Suprapubic skin (tissue), 4 donors: ENCODE results near the gene FOXN3. TPM values are rescaled to one million over a fixed set of nuclear protein-coding genes. Genes with fewer than 3 reads are reported as not detected.

Experiments
- DNase-seq, 2 donors: peaks; one replicate each; pipeline ENCODE4 v3.0.0-alpha.2; 2019; ENCODE audit warnings: low spot score in 2 of 2
- H3K27ac ChIP-seq: fragments of 200-600 bp; sonication (generic); one replicate; pipeline ENCODE4 v1.5.1; 2019
- H3K27me3 ChIP-seq: fragments of 200-600 bp; sonication (generic); one replicate; pipeline ENCODE4 v1.5.1; 2019
- H3K36me3 ChIP-seq: fragments of 200-600 bp; sonication (generic); one replicate; pipeline ENCODE4 v1.5.1; 2019
- H3K4me1 ChIP-seq: fragments of 200-600 bp; sonication (generic); one replicate; pipeline ENCODE4 v1.5.1; 2019
- H3K4me3 ChIP-seq: fragments of 200-600 bp; sonication (generic); one replicate; pipeline ENCODE4 v1.5.1; 2019; ENCODE audit warnings: mild to moderate bottlenecking
- H3K9me3 ChIP-seq: fragments of 200-600 bp; sonication (generic); one replicate; pipeline ENCODE4 v1.5.1; 2019
- CTCF ChIP-seq, 2 donors: fragments of 200-600 bp in 1 of 2; fragments of 450-650 bp in 1 of 2; sonication (generic) in 1 of 2; IDR thresholded peaks; one replicate each; pipeline ENCODE4 v1.5.1; 2016 to 2019; ENCODE audit warnings: antibody characterized with exemption in 2 of 2, mild to moderate bottlenecking in 1 of 2, moderate library complexity in 1 of 2
- EP300 ChIP-seq: sonication (generic); formaldehyde crosslinking; IDR thresholded peaks from one replicate; pipeline ENCODE4 v1.6.1; 2017; ENCODE audit warnings: antibody characterized with exemption
- POLR2A ChIP-seq, 2 donors: fragments of 450-650 bp; IDR thresholded peaks; one replicate each; pipeline ENCODE4 v1.6.1; 2017; ENCODE audit warnings: antibody characterized with exemption in 2 of 2, mild to moderate bottlenecking in 2 of 2, moderate library complexity in 2 of 2
- POLR2AphosphoS5 ChIP-seq, 3 donors: sonication (generic); formaldehyde crosslinking; IDR thresholded peaks; one replicate each; pipeline ENCODE4 v1.6.1; 2017; ENCODE audit warnings: antibody characterized with exemption in 3 of 3
- WGBS: methylation state at CpG from one replicate; pipeline ENCODE4 v1.1.5; 2018; 5-methylcytosine and 5-hydroxymethylcytosine counted together
- total RNA-seq, 4 donors: library from RNA; depleted of rRNA; stranded (reverse); fragments of >200 nt; gene quantifications; one replicate each; pipeline ENCODE4 v1.1.0, GENCODE V29; 2016

FOXN3 gene
- total RNA-seq, 4 donors from 2014 or later, result 117 to 272 (median 172) TPM

DNA sequence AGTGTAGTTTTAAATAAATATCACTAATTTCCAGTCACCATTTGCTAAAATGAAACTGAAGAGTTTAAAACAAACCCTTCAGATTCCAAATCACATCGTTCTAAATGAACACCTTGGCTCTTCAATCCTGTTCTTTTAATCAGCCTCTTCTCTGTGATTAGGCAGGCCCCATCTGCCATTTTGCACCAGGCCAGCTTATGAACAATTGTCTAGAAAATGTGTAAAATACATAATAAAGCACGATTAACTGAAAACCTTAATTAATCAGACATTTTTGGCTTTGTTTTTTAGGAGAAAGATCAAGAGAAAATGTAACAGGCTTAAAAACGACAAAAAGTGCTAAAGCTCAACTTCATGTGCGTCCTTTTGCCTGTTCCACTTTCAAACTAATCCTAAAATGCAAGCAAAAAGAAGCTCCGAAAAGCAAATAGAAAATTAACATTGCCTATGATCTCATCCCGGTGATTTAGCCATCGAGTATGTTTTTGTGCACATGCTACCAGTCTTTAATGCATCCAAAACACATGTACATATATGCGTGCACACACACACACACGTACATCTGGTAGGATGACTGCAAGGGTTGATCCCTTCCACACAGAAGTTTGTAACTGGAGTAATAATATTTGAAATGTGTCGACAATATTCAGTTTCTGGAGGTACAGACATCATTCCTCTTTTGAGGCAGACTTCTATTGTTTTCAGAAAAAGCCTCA is 288.6 kb downstream of the FOXN3 start:
- 92% methylated on average over 10 of the region's 10 CpGs for WGBS
- no peak for TF ChIP-seq EP300
- no peak for TF ChIP-seq CTCF (IDR thresholded peaks at IDR 0.05)
- TF ChIP-seq POLR2A (IDR thresholded peaks at IDR 0.05), result no peak
- TF ChIP-seq POLR2AphosphoS5 (IDR thresholded peaks at IDR 0.05), result no peak
- DNase-seq, result no peak

GRCh38 chr14:89126461-89126860 is 290.6 kb downstream of the FOXN3 start:
- H3K27ac ChIP-seq, result no peak overlapping the region
- no peaks in the 10 kb centered on the region for H3K4me1 ChIP-seq
- H3K36me3 ChIP-seq, result no peaks in the 10 kb centered on the region
- no peak overlapping the region for H3K4me3 ChIP-seq
- 83% methylated on average over 4 of the region's 4 CpGs for WGBS
- TF ChIP-seq POLR2AphosphoS5 (IDR thresholded peaks at IDR 0.05) (no peak), CTCF (IDR thresholded peaks at IDR 0.05) (no peak), POLR2A (IDR thresholded peaks at IDR 0.05) (no peak), EP300 (no peak)
- peaks cover 8% of the 10 kb centered on the region for H3K27me3 ChIP-seq
- H3K9me3 ChIP-seq, result no peaks in the 10 kb centered on the region
- no peak for DNase-seq

More for the DNA sequence above, 288.6 kb downstream of the FOXN3 start:
- H3K4me1 ChIP-seq, result no peaks in the 10 kb centered on the region
- H3K27ac ChIP-seq, result no peak overlapping the region
- peaks cover 5% of the 10 kb centered on the region for H3K27me3 ChIP-seq
- H3K4me3 ChIP-seq, result no peak overlapping the region
- no peaks in the 10 kb centered on the region for H3K9me3 ChIP-seq
- no peaks in the 10 kb centered on the region for H3K36me3 ChIP-seq

DNA sequence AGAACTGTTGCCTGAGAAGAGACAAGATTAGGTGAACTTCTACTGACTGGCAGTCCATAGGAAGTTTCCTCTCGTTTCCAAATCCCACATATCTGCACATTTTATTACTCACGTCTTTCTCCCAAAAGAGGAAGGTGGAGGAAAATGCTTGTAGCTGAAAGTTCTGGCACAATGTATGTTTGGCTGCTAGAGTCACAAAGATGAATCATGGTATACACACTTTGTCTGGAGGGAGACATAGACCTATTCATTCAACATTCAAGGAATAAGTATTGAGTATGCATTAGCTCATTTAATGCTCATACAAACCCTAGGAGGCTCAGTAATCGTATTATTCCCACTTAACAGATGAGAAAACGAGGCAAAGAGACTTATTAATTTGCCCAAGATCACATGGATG is 291.8 kb downstream of the FOXN3 start:
- no peaks in the 10 kb centered on the region for H3K4me1 ChIP-seq
- no peak overlapping the region for H3K4me3 ChIP-seq
- no peak for TF ChIP-seq EP300
- TF ChIP-seq POLR2AphosphoS5 (IDR thresholded peaks at IDR 0.05), result no peak
- no peak for TF ChIP-seq CTCF (IDR thresholded peaks at IDR 0.05)
- no peak for TF ChIP-seq POLR2A (IDR thresholded peaks at IDR 0.05)
- no peaks in the 10 kb centered on the region for H3K36me3 ChIP-seq
- no peak for DNase-seq
- no peaks in the 10 kb centered on the region for H3K9me3 ChIP-seq
- WGBS, result 74% methylated on average over 4 of the region's 4 CpGs
- peaks cover 8% of the 10 kb centered on the region for H3K27me3 ChIP-seq
- no peak overlapping the region for H3K27ac ChIP-seq

DNA sequence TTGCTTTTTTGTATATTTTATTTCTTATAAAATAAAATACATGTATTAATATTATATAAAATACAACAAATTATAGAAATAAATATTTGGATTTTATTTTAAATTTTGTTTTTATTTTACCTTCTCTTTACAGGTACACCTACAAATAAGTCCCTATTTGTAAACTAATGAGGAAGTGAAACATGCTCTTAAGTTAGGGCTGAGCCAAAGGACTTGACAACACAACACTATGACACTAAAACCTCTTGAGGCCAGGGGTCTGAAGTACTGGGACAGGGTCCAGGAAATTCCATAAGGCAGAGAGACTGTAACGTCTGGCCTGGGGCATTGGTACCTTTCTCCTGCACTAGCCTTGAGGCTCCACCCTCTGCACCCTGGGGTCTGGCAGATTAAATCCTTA is 293.2 kb downstream of the FOXN3 start:
- H3K9me3 ChIP-seq, result peaks cover 5% of the 10 kb centered on the region
- DNase-seq, result no peak
- 30% methylated on average over 1 of the region's 1 CpG for WGBS
- H3K36me3 ChIP-seq, result no peaks in the 10 kb centered on the region
- no peak overlapping the region for H3K4me3 ChIP-seq
- H3K4me1 ChIP-seq, result no peaks in the 10 kb centered on the region
- TF ChIP-seq EP300 (no peak), POLR2AphosphoS5 (IDR thresholded peaks at IDR 0.05) (no peak), POLR2A (IDR thresholded peaks at IDR 0.05) (no peak), CTCF (IDR thresholded peaks at IDR 0.05) (no peak)
- H3K27ac ChIP-seq, result no peak overlapping the region
- peaks cover 8% of the 10 kb centered on the region for H3K27me3 ChIP-seq

DNA sequence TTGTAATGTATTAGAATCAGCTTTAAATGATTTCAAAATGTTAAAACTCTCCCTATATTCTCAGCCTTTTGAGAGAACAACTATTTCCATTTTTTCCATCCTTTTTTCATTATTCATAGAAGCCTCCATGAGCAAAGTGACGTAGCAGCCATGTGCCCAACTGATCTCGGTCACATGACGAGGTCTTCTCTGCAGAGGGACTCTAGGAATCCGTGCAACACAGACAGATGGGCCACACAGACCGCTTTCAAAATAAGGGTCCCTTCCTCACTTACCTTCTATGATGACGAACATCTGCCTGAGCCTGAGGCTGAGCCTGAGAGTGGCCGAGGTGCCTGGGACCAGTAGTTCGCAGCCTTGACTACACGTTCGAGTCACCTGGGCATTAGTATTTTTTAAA is 293.8 kb downstream of the FOXN3 start:
- DNase-seq, result no peak
- Histone ChIP-seq H3K4me3 (no peak overlapping the region), H3K9me3 (peaks cover 5% of the 10 kb centered on the region), H3K4me1 (no peaks in the 10 kb centered on the region), H3K36me3 (no peaks in the 10 kb centered on the region), H3K27ac (no peak overlapping the region), H3K27me3 (peaks cover 8% of the 10 kb centered on the region)
- 90% methylated on average over 10 of the region's 10 CpGs for WGBS
- TF ChIP-seq POLR2A (IDR thresholded peaks at IDR 0.05), result no peak
- no peak for TF ChIP-seq CTCF (IDR thresholded peaks at IDR 0.05)
- TF ChIP-seq POLR2AphosphoS5 (IDR thresholded peaks at IDR 0.05), result no peak
- TF ChIP-seq EP300, result no peak
